Superior temporal gyrus (tissue), 1 donor: ENCODE measurements around the gene MN1.

Experiments
- DNase-seq: peaks from one replicate; pipeline ENCODE4 v3.0.0-alpha.2; 2016; ENCODE audit errors: extremely low spot score

The MN1 gene

GRCh38 chr22:27827604-27828587 lies 26.3 kb upstream of the MN1 start:
- DNase-seq: no peak

GRCh38 chr22:27825174-27825573 lies 23.6 kb upstream of the MN1 start:
- no peak for DNase-seq

DNA sequence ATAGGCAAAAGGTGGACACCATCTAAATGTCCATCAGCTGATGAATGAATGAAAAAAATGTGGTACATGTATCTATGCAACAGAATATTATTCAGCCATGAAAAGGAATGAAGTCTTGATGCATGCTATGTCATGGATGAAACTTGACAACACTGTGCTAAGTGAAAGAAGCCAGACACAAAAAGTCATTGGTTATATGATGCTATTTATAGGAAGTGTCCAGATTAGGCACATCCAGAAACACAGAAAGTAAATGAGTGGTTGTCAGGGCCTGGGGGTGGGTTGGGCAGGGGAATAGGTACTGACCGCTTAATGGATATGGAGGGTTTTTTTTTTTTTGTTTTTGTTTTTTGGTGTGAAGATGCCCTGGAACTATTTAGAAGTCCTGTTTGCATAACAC lies 21.7 kb upstream of the MN1 start:
- no peak for DNase-seq

DNA sequence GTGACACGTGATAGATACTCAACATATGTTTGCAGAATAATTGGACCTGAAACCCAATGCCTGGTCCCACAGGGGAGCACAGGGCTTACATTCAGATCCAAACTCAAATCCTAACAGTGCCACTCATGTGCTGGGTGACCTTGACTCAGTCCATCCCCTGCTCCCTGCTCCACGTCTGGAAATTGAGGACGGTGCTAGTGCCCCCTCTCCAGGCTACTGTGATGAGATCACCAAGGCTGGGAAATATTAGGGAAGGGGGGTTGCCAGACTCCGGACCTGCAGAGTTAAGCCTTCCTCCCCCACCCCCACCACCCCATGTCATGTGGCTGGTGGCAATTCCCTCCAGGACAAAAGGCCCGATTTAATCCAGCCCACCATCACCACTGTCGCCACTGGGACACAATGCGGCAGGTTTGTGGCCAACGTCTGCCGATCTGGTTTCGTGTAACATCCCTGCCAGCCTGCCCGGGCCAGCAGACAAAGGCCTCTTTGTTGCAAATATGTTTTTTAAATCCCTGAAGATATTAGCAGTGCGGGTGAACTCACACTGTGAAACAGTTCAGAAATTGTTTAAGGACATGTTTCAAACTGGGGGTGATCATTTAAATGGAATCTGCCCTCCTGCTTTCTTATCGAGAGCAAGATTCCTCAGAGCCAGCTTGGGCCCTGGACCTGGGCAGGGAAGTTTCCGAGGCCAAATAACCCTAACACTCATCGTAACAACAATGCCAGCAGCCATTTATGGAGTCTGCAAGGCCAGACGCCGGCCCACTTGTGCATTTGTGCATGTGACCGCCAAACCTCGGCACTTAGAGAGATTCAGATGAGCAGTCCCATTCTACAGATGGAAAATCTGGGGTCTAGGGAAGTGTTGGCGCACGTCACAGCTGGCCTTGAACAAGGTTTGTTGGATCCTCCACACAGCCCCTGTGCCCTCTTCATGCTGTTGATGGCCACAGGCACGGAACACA lies 19.6 kb upstream of the MN1 start:
- DNase-seq: no peak

GRCh38 chr22:27816552-27816951 lies 15.0 kb upstream of the MN1 start:
- no peak for DNase-seq

- no peak for DNase-seq
These were observed 14.4 kb upstream of the MN1 start for GRCh38 chr22:27815826-27816530.

GRCh38 chr22:27814993-27815392 lies 13.4 kb upstream of the MN1 start:
- DNase-seq: no peak

DNA sequence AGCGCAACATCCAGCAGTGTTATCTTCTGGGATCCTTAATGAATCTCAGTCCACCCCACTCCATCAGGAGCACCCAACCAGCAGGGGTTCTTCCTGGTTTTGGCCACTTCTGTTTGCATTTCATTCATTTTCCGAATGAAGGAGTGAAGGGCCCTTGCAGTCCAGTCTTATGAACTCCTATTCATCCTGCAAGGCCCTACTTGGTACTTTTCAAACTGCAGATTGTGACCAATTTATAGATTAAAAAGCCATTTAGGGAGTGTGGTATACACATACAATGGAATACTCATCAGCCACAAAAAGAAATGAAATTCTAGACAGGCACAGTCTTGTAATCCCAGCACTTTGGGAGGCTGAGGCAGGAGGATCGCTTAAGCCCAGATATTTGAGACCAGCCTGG lies 10.2 kb upstream of the MN1 start:
- DNase-seq: no peak

GRCh38 chr22:27810609-27811151 lies 9.1 kb upstream of the MN1 start:
- no peak for DNase-seq

- no peak for DNase-seq
These were observed 8.4 kb upstream of the MN1 start for GRCh38 chr22:27809700-27810608.

DNA sequence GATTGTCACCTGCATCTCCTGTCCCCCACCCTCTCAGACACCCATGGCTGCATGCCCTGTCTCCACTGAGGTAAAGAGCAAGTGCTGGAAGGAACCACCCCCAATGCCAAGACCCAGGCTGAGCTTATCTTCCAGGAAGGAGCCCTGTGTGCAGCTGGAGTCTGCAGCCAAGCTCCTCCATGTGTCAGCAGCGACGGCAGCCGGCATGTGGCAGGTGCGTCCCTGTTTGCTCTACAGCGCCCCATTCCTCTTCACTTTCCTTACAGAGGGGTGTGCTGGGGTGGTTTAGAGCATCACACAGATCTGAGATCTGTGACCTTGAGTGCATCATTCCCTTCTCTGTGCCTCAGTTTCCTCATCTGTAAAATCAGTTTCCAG lies 7.7 kb upstream of the MN1 start:
- DNase-seq: no peak

- DNase-seq: no peak
These were observed 7.1 kb upstream of the MN1 start for GRCh38 chr22:27808451-27809225.

GRCh38 chr22:27805841-27806240 lies 4.3 kb upstream of the MN1 start:
- DNase-seq: no peak

DNA sequence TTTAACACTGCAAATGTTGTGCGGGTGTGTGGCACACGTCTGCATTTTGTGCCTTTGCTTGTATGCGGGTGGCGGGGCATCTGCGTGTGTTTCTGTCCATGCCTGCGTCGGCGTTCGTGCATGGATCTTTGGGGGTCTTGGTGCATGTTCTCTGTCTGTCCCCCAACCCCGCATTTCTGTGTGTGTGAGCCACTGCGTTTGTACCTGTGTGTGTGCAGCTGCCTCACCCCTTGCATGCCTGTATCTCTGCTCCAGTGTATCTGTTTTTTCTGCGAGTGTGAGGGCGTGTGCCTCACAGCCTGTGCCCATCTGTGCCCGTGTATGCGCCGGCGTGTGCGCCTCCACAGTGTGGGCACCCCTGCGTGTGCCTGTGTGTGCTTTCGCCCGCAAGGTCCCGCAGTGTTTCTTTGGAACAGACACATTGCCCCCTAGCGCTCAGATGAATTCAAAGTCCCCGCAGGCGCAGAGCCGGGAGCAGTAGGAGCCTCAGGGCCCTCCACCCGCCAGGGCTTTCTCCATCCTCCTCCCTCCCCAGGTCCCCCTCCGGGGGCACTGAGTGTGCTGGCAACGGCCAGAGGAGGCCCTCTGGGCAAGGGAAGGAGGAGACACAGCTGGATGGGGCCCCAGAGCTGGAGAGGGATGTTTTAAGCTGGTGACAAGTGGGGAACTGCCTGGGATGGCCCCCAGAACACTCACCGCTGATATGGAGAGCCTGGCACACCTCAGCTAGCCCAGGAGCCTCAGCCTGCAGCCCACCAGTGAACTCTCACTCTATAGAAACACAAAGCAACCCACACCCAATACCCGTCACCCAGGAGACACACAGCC lies 3.1 kb upstream of the MN1 start:
- DNase-seq: peak; percentile 91

DNA sequence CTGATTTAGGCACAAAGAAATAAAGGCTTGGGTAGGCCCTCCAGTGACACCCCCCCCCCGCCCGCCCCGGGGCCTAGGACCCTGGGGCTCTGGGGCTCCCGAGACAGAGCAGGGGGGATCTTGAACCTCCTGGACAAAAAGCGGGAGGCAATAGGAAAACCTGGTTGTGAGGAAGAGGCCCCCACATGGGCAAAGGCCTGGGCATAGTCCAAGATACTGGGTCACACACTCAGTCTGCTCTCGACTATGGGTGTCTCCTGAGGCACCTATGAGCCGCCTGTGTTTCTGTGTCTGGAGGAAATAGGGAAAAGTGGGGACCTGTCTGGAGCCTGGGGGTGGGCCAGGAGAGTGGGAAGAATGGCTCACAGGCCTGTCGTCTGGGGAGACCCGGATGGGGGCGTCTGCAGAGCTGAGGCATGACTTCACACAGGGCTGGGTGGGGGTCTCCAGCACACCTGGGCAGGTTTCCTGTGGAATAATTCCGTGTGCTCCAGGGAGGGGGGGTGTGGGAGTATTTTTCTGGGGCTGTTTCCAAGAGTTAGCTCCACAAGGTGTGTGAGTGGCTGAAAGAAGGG lies 2.4 kb upstream of the MN1 start:
- DNase-seq: no peak

DNA sequence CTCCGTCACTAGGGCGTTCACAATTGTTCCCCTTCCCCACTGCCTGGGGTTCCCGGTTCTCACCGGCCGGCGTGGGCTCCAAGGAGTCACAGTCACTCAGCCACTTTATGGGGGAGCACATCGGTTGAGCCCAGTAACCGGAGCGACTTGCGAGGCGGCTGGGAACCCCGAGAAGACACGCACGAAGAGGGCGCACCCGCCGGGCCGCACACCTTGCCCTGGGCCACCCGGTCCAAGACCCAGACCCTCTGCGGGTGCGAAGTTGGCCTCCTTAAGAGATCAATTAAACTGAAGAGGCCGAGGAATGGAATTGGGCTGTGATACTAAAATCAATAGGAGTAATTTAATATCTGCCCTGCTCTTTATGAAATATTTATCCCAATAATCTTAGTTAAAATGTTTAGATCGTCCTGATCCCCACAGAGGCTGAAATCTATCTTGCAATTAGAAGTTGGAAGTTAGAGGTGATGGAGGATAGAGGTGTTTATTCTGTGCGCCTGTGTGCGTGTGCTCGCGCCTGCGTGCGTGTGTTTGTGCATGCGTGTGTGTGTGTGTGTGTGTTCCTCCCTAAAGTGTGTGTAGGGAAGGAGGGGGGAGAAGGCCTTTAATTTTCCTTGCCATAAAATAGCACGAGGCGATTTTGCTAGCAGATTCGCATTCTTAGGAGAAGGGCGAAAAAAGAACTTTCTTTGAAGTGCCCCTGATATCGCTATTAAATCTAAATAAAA lies 954 bp upstream of the MN1 start:
- DNase-seq: no peak

DNA sequence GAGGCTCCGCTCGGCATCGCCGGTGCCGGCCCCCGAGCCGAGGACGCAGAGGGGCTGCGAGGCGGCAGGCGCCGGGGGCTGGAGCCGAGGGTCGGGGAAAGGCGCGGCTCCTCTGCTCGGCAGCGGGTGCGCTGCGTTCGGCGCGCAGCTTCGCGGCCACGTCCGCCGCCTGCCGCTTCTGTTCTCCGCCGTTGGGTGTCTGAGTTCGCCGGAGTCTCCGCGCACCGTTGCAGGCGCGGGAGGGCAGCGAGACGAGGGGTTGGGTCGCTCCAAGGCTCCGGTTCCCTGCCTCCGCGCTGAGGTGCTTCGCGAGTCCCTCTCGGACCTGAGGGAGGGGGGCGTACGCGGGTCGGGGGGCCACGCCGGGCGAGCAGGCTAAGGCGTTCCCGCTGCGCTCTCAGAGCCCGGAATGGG lies 347 bp downstream of the MN1 start:
- no peak for DNase-seq
